ENCODE data around the gene TNFRSF9.
"Not testable (repeated sequence)": the region's sequence is repeated elsewhere in the genome, so short reads cannot be mapped to it uniquely, and the experiment has no call there.

The TNFRSF9 gene

DNA sequence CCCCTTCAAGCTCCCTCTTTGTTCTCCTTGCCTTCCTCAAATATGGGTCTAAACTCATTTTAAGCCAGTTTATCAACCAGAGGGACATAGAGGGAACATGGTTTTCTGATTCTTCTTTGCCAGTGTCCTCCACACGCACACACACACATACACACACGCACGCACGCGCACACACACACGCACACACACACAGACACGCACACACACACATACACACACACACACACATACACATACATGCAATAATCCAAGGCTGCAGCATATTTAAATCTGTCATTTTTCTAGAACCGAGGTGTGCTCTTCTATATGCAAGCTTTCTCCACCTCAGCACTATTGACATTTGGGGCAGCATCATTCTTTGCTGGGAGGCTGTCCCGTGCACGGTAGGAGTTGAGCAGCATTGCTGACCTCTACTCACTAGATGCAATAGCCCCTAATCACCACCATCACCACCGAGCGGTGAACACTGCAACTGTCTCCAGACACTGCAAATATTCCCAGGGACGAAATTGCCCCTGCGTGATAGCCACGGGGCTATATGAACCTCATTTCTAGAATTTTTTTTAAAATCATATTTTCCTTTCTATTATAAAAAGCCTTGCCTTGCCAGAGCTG is 8.0 kb downstream of the TNFRSF9 start:
- no peak overlapping the region for H3K4me3 ChIP-seq
- no peak overlapping the region for H3K27ac ChIP-seq
- TF ChIP-seq, protein P1, sequence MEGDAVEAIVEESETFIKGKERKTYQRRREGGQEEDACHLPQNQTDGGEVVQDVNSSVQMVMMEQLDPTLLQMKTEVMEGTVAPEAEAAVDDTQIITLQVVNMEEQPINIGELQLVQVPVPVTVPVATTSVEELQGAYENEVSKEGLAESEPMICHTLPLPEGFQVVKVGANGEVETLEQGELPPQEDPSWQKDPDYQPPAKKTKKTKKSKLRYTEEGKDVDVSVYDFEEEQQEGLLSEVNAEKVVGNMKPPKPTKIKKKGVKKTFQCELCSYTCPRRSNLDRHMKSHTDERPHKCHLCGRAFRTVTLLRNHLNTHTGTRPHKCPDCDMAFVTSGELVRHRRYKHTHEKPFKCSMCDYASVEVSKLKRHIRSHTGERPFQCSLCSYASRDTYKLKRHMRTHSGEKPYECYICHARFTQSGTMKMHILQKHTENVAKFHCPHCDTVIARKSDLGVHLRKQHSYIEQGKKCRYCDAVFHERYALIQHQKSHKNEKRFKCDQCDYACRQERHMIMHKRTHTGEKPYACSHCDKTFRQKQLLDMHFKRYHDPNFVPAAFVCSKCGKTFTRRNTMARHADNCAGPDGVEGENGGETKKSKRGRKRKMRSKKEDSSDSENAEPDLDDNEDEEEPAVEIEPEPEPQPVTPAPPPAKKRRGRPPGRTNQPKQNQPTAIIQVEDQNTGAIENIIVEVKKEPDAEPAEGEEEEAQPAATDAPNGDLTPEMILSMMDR (IDR thresholded peaks at IDR 0.05), result no peak
- no peak for DNase-seq
- intact Hi-C loops (cut with DNase I; ENCODE audit: low total_unique reads), result no loop called here
- H3K27me3 ChIP-seq, result peaks cover 0 to 49% of the 10 kb centered on the region in 2 donors
- H3K9me3 ChIP-seq, result no peaks in the 10 kb centered on the region
- no peaks in the 10 kb centered on the region for H3K4me1 ChIP-seq
- no peaks in the 10 kb centered on the region for H3K36me3 ChIP-seq

DNA sequence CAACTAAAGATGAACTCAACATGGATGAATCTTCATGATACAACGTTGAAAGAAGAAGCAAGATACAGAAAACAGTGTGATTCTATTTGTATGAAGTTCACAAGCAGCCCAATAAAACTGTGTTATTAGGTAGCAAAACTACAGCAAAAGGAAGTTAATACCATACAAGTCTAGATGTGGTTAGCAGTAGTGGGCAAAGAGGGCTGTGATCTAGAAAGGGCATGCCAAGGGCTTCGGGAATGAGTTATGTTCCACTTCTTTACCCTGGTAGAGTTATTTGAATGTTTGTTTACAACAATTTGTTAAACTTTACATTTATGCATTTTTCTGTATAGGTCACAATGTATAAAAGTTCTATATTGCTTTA is 9.2 kb downstream of the TNFRSF9 start:
- no peak overlapping the region for H3K27ac ChIP-seq
- DNase-seq, result no peak
- TF ChIP-seq, protein P1 (IDR thresholded peaks at IDR 0.05), result no peak
- H3K9me3 ChIP-seq, result no peaks in the 10 kb centered on the region
- H3K36me3 ChIP-seq, result no peaks in the 10 kb centered on the region
- intact Hi-C loops (cut with DNase I; ENCODE audit: low total_unique reads), result no loop called here
- peaks cover 0 to 49% of the 10 kb centered on the region in 2 donors for H3K27me3 ChIP-seq
- no peaks in the 10 kb centered on the region for H3K4me1 ChIP-seq
- H3K4me3 ChIP-seq, result no peak overlapping the region

DNA sequence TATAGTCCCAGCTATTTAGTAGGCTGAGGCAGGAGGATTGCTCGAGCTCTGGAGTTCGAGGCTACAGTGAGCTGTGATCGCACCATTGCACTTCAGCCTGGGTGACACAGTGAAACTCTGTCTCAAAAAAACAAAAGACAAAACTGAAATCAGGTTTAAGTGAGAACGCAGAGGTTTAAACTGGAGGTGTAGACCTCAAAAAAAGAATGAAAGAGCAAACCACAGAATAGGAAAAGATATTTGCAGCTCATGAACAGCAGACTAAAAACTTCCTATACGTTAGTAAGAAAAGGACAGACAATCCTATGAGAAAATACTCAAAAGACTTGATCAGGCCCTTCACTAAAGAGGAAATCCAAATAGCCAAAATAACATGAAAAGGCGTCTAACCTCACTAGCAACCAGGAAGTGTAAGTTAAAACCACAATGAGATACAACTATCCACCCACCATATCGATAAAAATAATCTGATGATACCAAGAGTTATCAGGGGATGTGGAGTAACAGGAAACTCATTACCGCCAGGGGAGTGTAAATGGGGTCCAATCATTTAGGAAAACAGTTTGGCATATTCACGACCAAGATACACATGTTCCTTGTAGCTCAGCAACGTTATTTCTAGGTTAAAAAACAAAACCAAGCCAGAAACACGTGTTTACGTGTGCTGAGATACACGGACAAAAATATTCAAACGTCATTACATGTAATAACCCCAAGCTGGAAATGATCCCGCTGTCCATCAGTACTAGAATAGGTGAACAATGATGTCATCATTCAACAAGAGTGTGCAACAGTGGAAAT is 9.8 kb downstream of the TNFRSF9 start:
- TF ChIP-seq, protein P1 (IDR thresholded peaks at IDR 0.05), result no peak
- H3K27me3 ChIP-seq, result peaks cover 0 to 47% of the 10 kb centered on the region in 2 donors
- no peak overlapping the region for H3K27ac ChIP-seq
- DNase-seq, result no peak
- intact Hi-C loops (cut with DNase I; ENCODE audit: low total_unique reads), result no loop called here
- H3K4me1 ChIP-seq, result no peaks in the 10 kb centered on the region
- H3K36me3 ChIP-seq, result no peaks in the 10 kb centered on the region
- H3K9me3 ChIP-seq, result no peaks in the 10 kb centered on the region
- H3K4me3 ChIP-seq, result no peak overlapping the region

DNA sequence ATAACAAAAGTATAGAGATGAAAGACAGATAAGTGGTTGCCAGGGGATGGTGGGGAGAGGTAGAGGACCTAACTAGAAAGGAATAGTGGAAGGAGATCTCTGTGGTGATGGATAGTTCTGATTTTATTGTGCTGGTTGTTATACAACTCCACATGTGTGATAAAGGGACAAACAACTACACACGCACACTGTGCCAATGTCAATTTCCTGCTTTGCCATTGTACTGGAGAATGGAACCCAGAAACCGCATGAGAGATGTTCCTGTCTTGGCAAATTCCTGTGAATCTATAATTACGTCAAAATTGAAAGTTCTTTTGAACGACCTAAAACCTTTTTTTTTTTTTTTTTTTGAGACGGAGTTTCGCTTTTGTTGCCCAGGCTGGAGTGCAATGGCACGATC is 11.0 kb downstream of the TNFRSF9 start:
- Histone ChIP-seq H3K27me3 (peaks cover 0 to 47% of the 10 kb centered on the region in 2 donors), H3K4me3 (no peak overlapping the region)
- TF ChIP-seq, protein P1 (IDR thresholded peaks at IDR 0.05), result no peak

DNA sequence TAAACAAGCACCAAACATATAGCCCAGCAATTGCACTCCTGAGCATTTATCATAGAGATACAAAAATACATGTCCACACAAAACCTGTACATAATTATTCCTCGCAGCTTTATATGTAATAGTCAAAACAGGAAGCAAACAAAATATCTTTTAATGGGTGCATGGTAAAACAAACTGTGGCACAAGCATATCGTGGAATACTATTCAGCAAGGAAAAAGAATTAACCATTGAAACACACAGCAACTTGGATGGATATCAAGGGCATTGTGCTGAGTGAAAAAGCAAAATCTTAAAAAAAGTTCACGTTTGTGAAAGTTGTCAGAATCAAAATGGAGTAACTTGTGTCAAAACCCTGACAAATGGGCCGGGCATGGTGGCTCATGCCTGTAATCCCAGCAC is 12.4 kb downstream of the TNFRSF9 start:
- Histone ChIP-seq H3K4me3 (no peak overlapping the region), H3K27me3 (peaks cover 0 to 39% of the 10 kb centered on the region in 2 donors), H3K36me3 (no peaks in the 10 kb centered on the region), H3K4me1 (no peaks in the 10 kb centered on the region), H3K27ac (no peak overlapping the region), H3K9me3 (no peaks in the 10 kb centered on the region)
- no peak for DNase-seq
- TF ChIP-seq, protein P1 (IDR thresholded peaks at IDR 0.05), result no peak
- intact Hi-C loops (cut with DNase I; ENCODE audit: low total_unique reads), result no loop called here

More for the DNA sequence above, 11.0 kb downstream of the TNFRSF9 start:
- H3K27ac ChIP-seq, result no peak overlapping the region
- H3K9me3 ChIP-seq, result no peaks in the 10 kb centered on the region
- H3K36me3 ChIP-seq, result no peaks in the 10 kb centered on the region
- no peak for DNase-seq
- intact Hi-C loops (cut with DNase I; ENCODE audit: low total_unique reads), result no loop called here
- H3K4me1 ChIP-seq, result no peaks in the 10 kb centered on the region

DNA sequence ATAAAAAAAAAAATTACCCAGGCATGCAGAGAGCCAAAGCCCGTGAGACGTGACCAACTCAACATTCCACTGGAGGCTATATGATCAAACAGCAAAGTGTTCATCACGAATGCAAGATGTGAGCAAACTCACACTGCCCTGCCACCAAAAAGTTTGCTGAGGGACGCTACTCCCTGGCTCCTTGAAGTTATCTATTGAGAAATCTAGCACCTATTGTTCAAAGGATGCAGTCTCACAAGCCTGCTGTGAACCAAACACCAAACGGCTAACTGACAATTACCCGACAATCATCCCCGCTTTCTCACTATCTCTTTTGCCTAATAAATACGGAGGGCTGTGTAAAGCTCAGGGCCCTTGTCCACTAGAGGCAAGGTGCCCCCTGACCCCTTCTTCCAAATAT is 13.6 kb downstream of the TNFRSF9 start:
- H3K27me3 ChIP-seq, result peaks cover 0 to 37% of the 10 kb centered on the region in 2 donors
- H3K27ac ChIP-seq; H3K36me3 ChIP-seq; H3K4me1 ChIP-seq; DNase-seq; H3K9me3 ChIP-seq; intact Hi-C loops (cut with DNase I; ENCODE audit: low total_unique reads); H3K4me3 ChIP-seq: not testable (repeated sequence)
